Measurements from ENCODE around the gene SPAG16.

The SPAG16 gene

DNA sequence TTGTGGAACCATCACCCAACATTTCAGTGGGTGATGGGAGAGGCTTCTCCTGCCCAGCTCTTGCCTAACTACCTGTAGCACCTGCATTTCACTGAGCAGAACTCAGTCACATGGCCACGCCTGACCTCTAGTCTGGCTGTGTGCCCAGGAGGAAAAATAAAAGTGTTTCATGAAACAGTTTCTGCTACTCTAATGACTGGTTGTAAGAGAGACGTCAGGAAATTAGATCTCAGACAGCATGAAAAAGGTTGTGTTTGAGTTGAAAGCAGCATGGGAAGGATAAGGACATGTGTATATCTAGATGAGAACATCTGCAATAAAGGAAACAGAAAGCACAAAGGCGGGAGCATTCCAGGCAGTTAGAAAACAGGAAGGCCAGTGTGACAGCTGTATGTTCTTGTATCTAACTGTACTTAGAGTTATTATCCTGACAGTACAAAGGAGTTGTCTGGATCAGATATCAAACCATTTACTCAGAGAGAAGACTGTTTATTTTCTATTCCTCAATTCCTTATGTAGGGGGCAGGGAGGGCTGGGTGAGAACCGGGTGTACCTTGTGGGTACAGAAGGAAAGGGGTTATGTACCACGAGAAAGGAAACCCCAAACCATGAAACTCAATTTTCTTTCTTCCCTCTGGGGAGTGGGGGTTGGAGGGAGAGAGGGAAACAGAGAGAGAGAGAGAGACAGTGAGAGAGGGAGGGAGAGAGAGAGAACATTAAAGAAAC is 819.2 kb downstream of the SPAG16 start:
- no peak for DNase-seq

- DNase-seq = no peak
Measured at GRCh38 chr2:214104219-214104618, 820.0 kb downstream of the SPAG16 start.

GRCh38 chr2:214104967-214105366 is 820.7 kb downstream of the SPAG16 start:
- no peak for DNase-seq

DNA sequence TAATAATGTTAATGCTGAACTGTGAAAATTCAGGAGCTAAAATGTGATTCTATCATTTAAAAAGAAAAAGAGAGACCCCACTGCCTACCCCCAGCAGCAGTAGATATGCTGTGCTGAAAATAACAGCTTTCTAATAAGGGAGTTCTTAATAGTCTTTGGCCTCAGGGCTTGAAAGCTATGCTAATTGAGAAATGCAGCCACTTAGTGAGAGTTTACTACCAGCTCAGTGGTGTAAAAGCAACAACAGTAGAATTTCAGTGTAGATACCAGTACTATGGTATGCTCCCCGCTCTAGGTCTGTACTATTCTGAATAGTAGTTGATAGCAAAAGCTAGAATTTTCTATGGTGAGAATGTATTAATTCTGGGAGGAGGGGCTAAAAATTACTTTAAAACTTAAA is 823.5 kb downstream of the SPAG16 start:
- no peak for DNase-seq

- no peak for DNase-seq
Measured at GRCh38 chr2:214108598-214108997, 824.3 kb downstream of the SPAG16 start.

DNA sequence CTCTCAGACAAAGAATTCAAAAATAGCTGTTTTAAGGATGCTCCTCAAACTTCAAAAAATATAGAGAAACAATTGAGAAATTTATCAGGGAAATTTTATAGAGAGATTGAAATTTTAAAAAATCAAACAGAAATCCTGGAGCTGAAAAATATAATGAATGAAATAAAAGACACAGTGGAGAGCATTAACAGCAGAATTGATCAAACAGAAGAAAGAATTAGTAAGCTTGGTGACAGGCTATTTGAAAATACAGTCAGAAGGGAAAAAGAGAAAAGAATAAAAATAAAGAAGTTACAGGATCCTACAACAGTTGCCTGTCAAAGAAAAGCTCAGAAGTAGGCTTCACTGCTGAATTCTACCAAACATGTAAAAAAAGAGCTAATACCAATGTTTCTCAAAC is 832.8 kb downstream of the SPAG16 start:
- DNase-seq = no peak

- DNase-seq = no peak
Measured at GRCh38 chr2:214126135-214126534, 841.9 kb downstream of the SPAG16 start.

- DNase-seq = no peak
Measured at GRCh38 chr2:214127170-214127569, 842.9 kb downstream of the SPAG16 start.

DNA sequence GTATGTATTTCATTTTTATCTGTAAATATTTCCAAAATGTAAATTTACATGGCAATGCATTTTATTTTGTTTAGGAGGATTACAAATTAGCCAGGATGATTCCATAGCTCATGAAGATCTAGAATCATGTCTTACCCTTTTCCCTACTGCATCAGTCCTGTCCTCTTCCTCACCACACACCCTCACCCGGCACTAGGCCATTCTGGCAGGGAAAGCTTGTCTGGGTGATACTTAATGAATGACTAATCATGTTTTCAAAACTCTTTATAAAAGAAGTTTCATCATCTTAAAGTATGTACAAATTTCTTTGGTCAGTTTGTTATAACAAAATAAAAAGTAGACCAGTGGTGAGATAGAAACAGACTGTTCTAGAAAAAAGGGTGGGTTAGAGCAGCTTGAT is 843.3 kb downstream of the SPAG16 start:
- no peak for DNase-seq

DNA sequence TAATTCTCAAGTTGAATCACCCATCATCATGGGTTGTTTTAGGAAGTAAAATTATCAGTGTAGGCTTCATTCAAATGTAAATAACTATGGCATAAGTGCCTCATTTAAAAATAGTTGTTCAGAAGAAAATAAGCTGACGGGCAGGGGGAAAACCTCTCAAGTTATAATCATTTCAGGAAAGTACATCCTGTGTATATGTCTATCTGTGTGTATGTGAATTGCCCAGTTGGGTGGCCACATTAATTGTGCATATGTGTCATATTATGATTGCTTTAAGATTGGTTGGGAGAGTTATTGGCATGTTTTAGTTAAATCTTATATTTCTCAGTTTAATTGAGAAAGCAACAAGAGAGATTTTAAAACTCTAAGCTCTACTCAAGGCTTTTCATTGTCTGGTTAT is 843.8 kb downstream of the SPAG16 start:
- DNase-seq = no peak

- no peak for DNase-seq
Measured at GRCh38 chr2:214130114-214130513, 845.9 kb downstream of the SPAG16 start.

DNA sequence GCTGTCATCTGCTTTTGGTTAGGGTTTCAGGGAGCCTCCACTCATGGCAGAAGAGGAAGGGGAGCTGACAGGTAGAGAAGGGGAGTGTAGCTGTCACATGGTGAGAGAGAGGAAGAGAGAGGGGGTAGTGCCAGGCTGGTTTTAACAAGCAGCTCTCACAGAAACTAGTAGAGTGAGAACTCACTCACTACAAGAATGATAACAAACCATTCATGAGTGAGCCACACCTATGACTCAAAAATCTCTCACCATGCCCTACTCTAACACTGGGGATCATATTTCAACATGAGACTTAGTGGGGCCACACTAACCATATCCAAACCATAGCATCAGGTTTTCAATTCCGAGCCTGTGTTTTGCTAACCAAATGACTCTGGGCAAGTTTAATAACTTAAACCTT is 851.7 kb downstream of the SPAG16 start:
- no peak for DNase-seq

- no peak for DNase-seq
Measured at GRCh38 chr2:214138779-214139178, 854.5 kb downstream of the SPAG16 start.

DNA sequence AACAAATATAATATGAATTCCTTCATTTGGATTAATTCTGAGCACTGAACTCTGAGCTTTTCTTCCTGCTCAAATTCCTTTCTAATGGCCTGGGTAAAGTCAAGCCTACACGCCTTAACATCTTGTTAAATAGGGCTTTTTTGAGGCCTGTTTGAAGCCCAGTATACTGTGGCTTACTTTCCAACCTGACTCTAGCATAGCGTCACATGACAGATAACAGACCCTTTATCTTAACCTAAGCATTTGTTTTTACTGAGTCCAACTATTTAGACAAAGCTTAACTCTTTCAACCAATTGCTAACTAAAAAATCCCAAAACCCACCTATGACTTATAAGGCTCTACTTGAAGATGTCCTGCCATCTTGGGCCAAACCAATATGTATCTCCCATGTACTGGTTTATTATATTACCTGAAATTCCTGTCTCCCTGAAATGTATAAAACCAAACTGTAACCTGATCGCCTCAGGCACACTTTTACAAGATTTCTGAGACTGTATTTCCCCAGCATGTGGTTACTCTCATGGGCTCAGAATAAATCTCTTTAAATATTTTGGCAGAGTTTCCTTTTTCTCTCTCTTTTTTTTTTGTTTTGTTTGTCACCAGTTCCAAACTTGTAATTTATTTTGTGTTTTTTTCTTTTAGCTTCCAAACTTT is 855.5 kb downstream of the SPAG16 start:
- no peak for DNase-seq

DNA sequence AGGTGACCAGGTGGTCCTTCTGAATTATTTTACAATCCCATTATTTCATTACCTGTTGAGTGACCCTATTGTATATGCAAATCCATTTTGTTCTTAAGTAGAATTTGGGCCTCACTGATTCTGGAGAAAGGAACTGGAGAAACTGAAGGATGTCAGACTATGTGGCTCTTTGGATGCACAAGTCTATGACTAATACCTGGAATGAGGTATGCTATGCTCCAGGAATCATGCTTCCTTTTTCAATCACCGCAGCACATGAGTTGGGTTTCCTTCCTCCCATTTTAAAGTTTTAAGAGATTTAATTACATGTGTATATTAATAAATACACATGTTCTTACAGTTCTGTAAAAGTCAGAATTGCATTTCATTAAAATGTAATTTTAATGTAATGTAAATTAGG is 872.7 kb downstream of the SPAG16 start:
- no peak for DNase-seq

GRCh38 chr2:214158851-214159250 is 874.6 kb downstream of the SPAG16 start:
- DNase-seq = no peak

DNA sequence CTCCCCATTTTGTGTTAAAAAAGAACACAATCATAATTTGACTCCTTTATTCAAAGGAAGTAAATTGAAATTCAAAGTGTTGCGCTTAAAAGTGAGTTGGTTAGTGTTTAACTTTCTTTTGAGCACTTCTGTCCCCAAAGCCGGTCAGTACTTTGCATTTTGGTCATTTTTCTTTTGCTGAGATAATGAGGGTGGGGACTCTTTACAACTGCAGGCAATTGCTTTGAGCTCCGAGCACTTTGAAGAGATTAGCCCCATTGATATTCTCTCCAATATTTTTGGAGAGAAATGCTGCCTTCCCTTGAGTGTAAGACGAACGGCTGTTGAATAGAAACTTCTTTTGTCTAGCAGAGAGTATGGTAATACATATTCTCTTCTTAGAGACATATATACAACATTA is 885.0 kb downstream of the SPAG16 start:
- DNase-seq = no peak

DNA sequence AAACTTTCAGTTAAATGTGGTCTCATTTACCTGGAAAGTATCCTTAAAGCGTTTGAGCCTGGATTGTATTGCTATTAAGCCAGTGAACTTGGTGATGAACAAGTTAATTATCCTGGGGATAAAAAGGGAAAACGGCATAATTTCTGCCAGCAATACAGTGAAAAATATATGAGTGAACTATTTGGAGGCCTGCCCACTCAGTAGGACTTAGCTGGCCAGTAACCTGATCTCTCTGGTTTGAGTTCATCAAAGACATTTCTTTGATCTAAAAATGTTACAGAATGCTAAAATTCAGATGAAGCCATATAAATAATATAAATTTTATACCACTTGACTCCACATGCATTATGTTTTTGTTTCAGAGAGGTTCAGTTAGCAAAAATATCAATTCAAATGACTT is 885.5 kb downstream of the SPAG16 start:
- no peak for DNase-seq

GRCh38 chr2:214174563-214174962 is 890.3 kb downstream of the SPAG16 start:
- no peak for DNase-seq

DNA sequence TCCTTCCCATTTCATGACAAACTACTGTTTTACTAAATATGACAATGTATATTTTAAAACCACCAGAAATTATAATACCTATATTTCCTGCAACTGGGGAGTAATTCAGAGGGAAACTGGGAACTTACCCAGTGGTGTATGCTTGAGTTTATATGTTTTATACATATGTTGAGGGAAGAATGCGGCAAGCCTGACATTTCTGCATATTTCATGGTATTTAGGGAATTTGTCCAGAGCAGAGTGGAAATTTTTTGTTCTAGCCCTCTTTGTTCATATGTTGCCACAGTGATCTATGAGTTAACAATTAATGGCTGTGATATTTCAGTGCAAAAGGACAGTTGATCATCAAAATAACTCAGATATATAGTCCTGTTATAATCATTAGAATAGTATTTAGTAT is 895.8 kb downstream of the SPAG16 start:
- DNase-seq = no peak

DNA sequence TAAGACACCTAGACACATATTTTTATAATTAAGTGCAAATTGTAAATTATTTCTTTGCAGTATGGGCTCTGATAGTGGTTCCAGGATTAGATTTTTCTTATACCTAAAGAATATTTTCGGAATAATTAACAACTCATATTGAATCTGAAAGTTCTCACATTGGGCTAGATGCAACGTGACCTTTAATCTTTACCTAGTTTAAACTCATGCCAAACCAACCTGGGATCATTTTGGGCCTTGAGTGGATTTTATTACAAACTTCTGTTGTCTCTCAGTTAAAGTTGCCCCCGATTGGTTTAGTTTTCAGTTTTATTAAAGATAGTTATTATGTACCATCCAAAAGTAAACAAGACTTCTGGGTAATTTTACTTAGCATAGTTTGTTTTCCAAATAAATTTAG is 896.4 kb downstream of the SPAG16 start:
- no peak for DNase-seq

DNA sequence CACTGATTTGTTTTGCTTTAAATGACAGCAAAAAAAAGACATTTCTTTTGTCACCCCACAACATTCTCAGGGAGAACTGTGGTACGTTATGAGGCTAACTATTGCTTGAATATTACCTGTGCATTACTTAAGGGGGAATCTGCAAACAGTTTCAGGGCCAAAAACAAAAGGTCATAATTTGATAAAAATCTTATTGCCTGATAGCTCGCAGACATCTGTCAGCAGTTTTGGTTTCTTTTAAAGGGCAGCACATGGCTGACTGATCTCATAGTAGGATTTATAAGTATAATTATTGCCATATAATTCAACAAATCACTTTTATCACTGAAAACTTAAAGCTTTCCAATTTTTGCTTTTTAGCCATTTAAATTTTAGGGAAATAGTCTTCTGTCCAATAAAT is 900.2 kb downstream of the SPAG16 start:
- no peak for DNase-seq

- DNase-seq = no peak
Measured at GRCh38 chr2:214185546-214185945, 901.3 kb downstream of the SPAG16 start.

DNA sequence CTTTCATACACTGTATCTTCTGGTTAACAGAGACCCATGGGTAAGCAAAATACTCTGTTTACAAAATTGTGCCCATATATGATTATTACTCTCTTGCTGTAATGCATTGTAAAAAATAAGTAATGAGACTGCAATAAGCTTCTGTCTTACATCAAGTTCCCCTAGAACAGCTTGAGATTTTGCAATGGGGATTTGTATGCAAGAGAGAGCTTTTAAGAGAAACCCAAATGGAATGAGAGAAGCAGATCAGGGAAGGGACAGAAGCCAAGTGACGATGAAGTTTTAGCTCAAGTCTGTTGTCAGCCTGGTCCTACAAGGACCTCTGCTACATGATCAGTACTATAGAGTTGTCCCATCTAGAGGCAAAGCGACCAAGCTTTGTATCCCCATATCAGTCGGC is 908.4 kb downstream of the SPAG16 start:
- DNase-seq = no peak

DNA sequence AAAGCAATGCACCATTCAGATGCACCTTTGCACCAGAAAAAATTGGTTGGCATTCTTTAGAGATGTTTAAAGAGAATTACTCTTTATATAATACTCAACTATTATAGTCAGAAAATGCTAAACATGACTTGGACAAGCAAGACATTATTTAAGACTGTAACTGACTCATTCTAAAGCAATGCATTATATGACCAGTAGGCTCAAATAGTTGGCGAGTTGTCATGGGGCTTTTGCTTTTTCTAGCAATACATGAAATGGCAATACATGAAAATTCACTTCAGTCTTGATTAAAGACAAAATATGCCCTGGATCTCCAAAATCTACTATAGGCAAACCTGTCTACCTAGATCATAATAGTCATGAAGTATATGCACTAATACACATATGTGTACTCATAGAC is 909.7 kb downstream of the SPAG16 start:
- no peak for DNase-seq

Measured in activated CD8-positive, alpha-beta memory T cell treated with anti-CD3 and anti-CD28 coated beads, Interleukin-2, amount 50 U/mL, for 48 hours (primary cell).